Transverse colon (tissue), 4 donors: ENCODE data around the gene FOCAD. TPM values are rescaled to one million over a fixed set of nuclear protein-coding genes. Genes with fewer than 3 reads are reported as not detected.

Source experiments
- DNase-seq: peaks from one replicate; pipeline ENCODE4 v3.0.0-alpha.2; 2019
- H3K27ac ChIP-seq, 4 donors: fragments of 200-600 bp; sonication (generic); 2 replicates each; pipeline ENCODE4 v1.5.1; 2016 to 2018; ENCODE audit warnings: inconsistent platforms in 4 of 4
- H3K27me3 ChIP-seq: fragments of 200-600 bp; sonication (generic); 2 replicates; pipeline ENCODE4 v1.5.1; 2017; ENCODE audit warnings: inconsistent platforms
- H3K36me3 ChIP-seq, 4 donors: fragments of 200-600 bp; sonication (generic); 2 replicates each; pipeline ENCODE4 v1.5.1; 2017 to 2019; ENCODE audit warnings: inconsistent platforms in 4 of 4
- H3K4me1 ChIP-seq, 4 donors: fragments of 200-600 bp; sonication (generic); 2 replicates each; pipeline ENCODE4 v1.5.1; 2017 to 2020; ENCODE audit warnings: inconsistent platforms in 4 of 4
- H3K4me3 ChIP-seq, 4 donors: fragments of 200-600 bp; sonication (generic); 1 replicate in 1 of 4; 2 replicates in 3 of 4; pipeline versions ENCODE4 v1.5.1 to v1.6.1; 2017 to 2019; ENCODE audit warnings: inconsistent platforms in 4 of 4
- H3K9me3 ChIP-seq, 2 donors: fragments of 200-600 bp; sonication (generic); 2 replicates each; pipeline ENCODE4 v1.5.1; 2017 to 2019; ENCODE audit warnings: inconsistent platforms in 2 of 2
- EP300 ChIP-seq: sonication (generic); formaldehyde crosslinking; IDR thresholded peaks from one replicate; pipeline ENCODE4 v1.6.1; 2017; ENCODE audit warnings: antibody characterized with exemption, low read depth
- POLR2A ChIP-seq: fragments of 450-650 bp; IDR thresholded peaks from one replicate; pipeline ENCODE4 v1.6.1; 2016; ENCODE audit warnings: antibody characterized with exemption, mild to moderate bottlenecking, moderate library complexity
- POLR2AphosphoS5 ChIP-seq, 3 donors: sonication (generic); formaldehyde crosslinking; IDR thresholded peaks; one replicate each; pipeline ENCODE4 v1.6.1; 2016; ENCODE audit warnings: antibody characterized with exemption in 3 of 3
- WGBS, 2 donors: methylation state at CpG; one replicate each; pipeline ENCODE4 v1.1.5; 2018; ENCODE audit warnings: low coverage in 1 of 2; 5-methylcytosine and 5-hydroxymethylcytosine counted together
- in situ Hi-C, 4 donors: fragments of 200-750 bp; cut with MboI; loops; one replicate each; pipeline versions ENCODE4 v1.15.0 to v1.15.1; 2017; ENCODE audit warnings: low sequenced_read_pairs in 3 of 4, low pct_ligation_motif_present in 1 of 4, low pct_unique_long_range_greater_than_20kb in 1 of 4
- intact Hi-C: fragments of 100-400 bp; cut with DNase I; formaldehyde crosslinking; loops from one replicate; pipeline ENCODE4 v1.15.1; 2023; ENCODE audit warnings: low total_unique reads
- total RNA-seq, 4 donors: library from RNA; depleted of rRNA; stranded (reverse); fragments of >200 nt; gene quantifications; one replicate each; pipeline ENCODE4 v1.1.0, GENCODE V29; 2016
- TF ChIP-seq, protein P1 (sequence below), 5 experiments: fragments of 200-600 bp in 3 of 5; fragments of 450-650 bp in 2 of 5; sonication (generic) in 3 of 5; IDR thresholded peaks; 1 replicate in 2 of 5; 2 replicates in 3 of 5; pipeline ENCODE4 v1.5.1; 2016 to 2017; ENCODE audit warnings: antibody characterized with exemption in 5 of 5, inconsistent platforms in 3 of 5, mild to moderate bottlenecking in 2 of 5, moderate library complexity in 1 of 5

FOCAD gene
- total RNA-seq, 4 donors from 2014 or later: 7.8 to 41.2 (median 32.0) TPM

DNA sequence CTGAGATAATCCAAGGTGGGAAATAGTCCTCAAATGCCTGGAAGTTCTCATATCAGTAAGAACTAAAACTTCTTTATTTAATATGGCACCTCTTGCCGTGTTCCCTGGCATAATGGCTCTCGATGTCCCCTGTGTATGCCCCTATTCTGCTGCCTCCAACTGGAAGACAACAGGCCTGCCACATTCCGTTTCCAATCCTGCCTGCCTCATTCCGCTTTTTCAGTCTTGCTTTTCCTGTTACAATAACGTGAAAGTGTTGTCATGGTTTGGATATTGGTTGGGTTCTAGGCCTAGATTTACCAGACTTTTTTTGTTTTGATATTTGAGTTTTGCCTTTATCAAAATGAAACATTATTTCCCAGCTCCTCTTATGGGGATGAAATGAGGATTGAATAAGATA lies 98.2 kb downstream of the FOCAD start:
- H3K36me3 ChIP-seq: peaks cover 0 to 8% (median 0%) of the 10 kb centered on the region in 4 donors
- H3K4me1 ChIP-seq: no peaks in the 10 kb centered on the region
- no peak overlapping the region for H3K27ac ChIP-seq
- H3K27me3 ChIP-seq: no peaks in the 10 kb centered on the region
- no peak for DNase-seq
- H3K4me3 ChIP-seq: no peak overlapping the region
- H3K9me3 ChIP-seq: no peaks in the 10 kb centered on the region
- 96 to 100% methylated on average over 4 to 5 of the region's 5 CpGs for WGBS, 2 donors
- no peak for TF ChIP-seq POLR2AphosphoS5 (IDR thresholded peaks at IDR 0.05)
- TF ChIP-seq POLR2A: no peak
- TF ChIP-seq EP300: no peak
- TF ChIP-seq, protein P1, sequence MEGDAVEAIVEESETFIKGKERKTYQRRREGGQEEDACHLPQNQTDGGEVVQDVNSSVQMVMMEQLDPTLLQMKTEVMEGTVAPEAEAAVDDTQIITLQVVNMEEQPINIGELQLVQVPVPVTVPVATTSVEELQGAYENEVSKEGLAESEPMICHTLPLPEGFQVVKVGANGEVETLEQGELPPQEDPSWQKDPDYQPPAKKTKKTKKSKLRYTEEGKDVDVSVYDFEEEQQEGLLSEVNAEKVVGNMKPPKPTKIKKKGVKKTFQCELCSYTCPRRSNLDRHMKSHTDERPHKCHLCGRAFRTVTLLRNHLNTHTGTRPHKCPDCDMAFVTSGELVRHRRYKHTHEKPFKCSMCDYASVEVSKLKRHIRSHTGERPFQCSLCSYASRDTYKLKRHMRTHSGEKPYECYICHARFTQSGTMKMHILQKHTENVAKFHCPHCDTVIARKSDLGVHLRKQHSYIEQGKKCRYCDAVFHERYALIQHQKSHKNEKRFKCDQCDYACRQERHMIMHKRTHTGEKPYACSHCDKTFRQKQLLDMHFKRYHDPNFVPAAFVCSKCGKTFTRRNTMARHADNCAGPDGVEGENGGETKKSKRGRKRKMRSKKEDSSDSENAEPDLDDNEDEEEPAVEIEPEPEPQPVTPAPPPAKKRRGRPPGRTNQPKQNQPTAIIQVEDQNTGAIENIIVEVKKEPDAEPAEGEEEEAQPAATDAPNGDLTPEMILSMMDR (IDR thresholded peaks at IDR 0.05): no peak
- in situ Hi-C loops (no loop called here), intact Hi-C loops (no loop called here)

DNA sequence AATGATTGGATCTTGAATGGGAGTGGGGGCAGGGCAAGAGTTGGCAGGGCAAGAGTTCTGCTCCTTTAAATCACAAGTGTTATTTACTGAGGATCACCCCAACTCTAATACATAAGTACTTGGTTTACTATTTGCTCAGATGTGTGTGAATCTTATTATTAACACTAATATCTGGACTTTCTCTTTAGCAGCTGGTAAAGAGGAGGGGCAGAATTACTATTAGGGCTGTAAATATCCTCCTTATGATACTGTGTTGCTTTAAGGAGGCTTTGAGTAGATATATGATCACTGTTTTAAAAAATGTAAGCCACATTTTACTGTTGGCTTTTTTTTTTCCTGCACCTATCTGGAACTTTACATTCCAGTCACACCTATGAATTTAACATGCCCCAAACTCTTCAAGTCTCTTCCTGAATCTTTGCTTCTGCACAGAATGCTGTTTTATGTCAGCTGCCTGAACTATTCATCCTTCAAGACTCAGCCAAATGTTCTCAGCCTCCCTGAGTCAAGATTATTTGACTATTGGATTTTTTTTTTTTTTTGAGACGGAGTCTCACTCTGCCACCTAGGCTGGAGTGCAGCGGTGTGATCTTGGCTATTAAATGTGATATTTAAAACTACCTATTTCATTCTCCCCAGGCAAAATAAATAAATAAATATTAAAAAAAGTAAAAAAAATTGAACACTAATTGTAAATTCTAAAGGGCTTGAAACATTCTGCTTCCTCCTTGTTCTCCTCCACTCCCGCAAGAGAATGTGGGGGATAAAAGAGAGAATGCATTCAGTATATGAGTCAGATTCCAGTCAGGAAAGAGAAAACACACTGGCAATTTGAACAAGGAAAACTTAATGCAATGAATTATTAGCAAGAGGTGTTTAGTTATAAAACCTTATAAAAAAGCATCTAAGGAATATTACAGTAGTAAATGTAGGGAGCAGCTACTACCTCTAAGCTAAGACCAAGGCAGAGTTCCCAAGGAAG lies 99.3 kb downstream of the FOCAD start:
- intact Hi-C loops: no loop called here

DNA sequence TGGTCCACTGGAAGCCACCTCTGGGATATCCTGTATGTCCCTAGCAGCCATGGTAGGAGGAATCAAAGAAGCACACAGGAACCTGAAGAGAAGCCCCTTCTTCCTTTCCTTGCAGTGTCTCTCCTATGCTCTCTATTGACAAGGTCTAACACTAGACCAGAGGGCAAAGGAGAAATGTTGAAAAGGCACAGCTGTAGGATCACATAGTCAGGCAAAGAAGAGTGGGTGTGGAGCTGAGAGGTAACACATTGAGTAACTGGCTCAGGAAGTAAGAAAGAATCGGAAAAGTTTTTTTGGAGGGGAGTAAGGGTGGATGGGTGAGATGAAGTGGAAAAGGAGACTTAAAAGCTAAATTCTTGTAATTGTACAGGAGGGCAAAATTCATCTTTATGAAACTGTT lies 100.1 kb downstream of the FOCAD start:
- Histone ChIP-seq H3K27ac (no peak overlapping the region), H3K4me3 (no peak overlapping the region), H3K9me3 (no peaks in the 10 kb centered on the region), H3K4me1 (no peaks in the 10 kb centered on the region), H3K27me3 (no peaks in the 10 kb centered on the region), H3K36me3 (peaks cover 0 to 8% (median 0%) of the 10 kb centered on the region in 4 donors)
- WGBS, 2 donors: 81 to 100% methylated on average over 1 of the region's 1 CpG
- no peak for TF ChIP-seq EP300
- TF ChIP-seq POLR2A: no peak
- TF ChIP-seq, protein P1 (IDR thresholded peaks at IDR 0.05): no peak
- no peak for TF ChIP-seq POLR2AphosphoS5 (IDR thresholded peaks at IDR 0.05)
- intact Hi-C loops (no loop called here), in situ Hi-C loops (no loop called here)
- DNase-seq: no peak

More for the DNA sequence above, 99.3 kb downstream of the FOCAD start:
- Histone ChIP-seq H3K4me1 (no peaks in the 10 kb centered on the region), H3K4me3 (no peak overlapping the region), H3K27me3 (no peaks in the 10 kb centered on the region), H3K36me3 (peaks cover 0 to 8% (median 0%) of the 10 kb centered on the region in 4 donors), H3K27ac (no peak overlapping the region), H3K9me3 (no peaks in the 10 kb centered on the region)
- in situ Hi-C loops: no loop called here
- DNase-seq: no peak
- WGBS, 2 donors: 93 to 100% methylated on average over 3 of the region's 3 CpGs
- TF ChIP-seq EP300 (no peak), POLR2A (no peak), POLR2AphosphoS5 (IDR thresholded peaks at IDR 0.05) (no peak)
- TF ChIP-seq, protein P1 (IDR thresholded peaks at IDR 0.05): no peak

DNA sequence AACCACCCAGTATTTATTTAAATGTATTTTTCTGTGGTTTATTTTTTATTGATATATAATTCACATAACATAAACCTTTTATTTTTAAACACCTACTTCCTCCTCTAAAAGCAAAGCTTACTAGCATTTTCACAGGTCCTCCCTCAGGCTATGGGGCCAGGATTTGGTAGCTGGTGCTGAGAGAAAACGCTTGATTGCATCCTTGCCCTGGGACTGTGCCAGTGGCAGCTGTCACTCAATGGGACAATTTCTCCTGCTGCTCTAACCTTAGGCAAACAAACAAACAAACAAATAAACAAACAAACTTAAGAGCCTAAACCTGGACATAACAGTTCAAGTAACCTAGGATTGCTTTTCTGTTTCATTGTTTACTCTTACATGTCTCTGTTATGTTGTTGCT lies 102.7 kb downstream of the FOCAD start:
- no peak overlapping the region for H3K4me3 ChIP-seq
- peaks cover 0 to 8% (median 0%) of the 10 kb centered on the region in 4 donors for H3K36me3 ChIP-seq
- H3K4me1 ChIP-seq: no peaks in the 10 kb centered on the region
- no peaks in the 10 kb centered on the region for H3K9me3 ChIP-seq
- intact Hi-C loops: no loop called here
- in situ Hi-C loops: no loop called here
- H3K27ac ChIP-seq: no peak overlapping the region
- no peak for DNase-seq
- WGBS, 2 donors: 83% methylated on average over 1 of the region's 1 CpG; no CpG with 5 or more reads in 1 of the 2 donors
- H3K27me3 ChIP-seq: no peaks in the 10 kb centered on the region
- TF ChIP-seq POLR2A (no peak), POLR2AphosphoS5 (IDR thresholded peaks at IDR 0.05) (no peak), EP300 (no peak)
- TF ChIP-seq, protein P1 (IDR thresholded peaks at IDR 0.05): no peak
